Testis (tissue), 5 donors: ENCODE results near the gene CXCL6. TPM values are rescaled to one million over a fixed set of nuclear protein-coding genes. Genes with fewer than 3 reads are reported as not detected.

ENCODE experiments used
- DNase-seq: peaks from one replicate; pipeline ENCODE4 v3.0.0-alpha.2; 2019
- H3K27ac ChIP-seq, 2 donors: fragments of 200-600 bp; sonication (generic); one replicate each; pipeline ENCODE4 v1.5.1; 2019
- H3K27me3 ChIP-seq: fragments of 200-600 bp; sonication (generic); one replicate; pipeline ENCODE4 v1.5.1; 2019
- H3K36me3 ChIP-seq: fragments of 200-600 bp; sonication (generic); one replicate; pipeline ENCODE4 v1.5.1; 2017; ENCODE audit warnings: low read depth; ENCODE audit errors: missing control alignments
- H3K4me1 ChIP-seq: fragments of 200-600 bp; sonication (generic); one replicate; pipeline ENCODE4 v1.5.1; 2019
- H3K4me3 ChIP-seq, 2 donors: fragments of 200-600 bp; sonication (generic); one replicate each; pipeline ENCODE4 v1.5.1; 2017 to 2019
- H3K9me3 ChIP-seq: fragments of 200-600 bp; sonication (generic); one replicate; pipeline ENCODE4 v1.5.1; 2017
- POLR2A ChIP-seq: fragments of 450-650 bp; IDR thresholded peaks from one replicate; pipeline ENCODE4 v1.6.1; 2017; ENCODE audit warnings: antibody characterized with exemption, mild to moderate bottlenecking, moderate library complexity
- WGBS, 2 donors: methylation state at CpG; one replicate each; pipeline ENCODE4 v1.1.5; 2018; 5-methylcytosine and 5-hydroxymethylcytosine counted together
- intact Hi-C: fragments of 100-400 bp; cut with DNase I; formaldehyde crosslinking; loops from one replicate; pipeline ENCODE4 v1.15.1; 2023; ENCODE audit warnings: low total_unique reads
- long read RNA-seq, 2 donors: transcript quantifications; one replicate each; lab custom pipeline, GENCODE V29; 2026
- polyA plus RNA-seq: library from polyadenylated mRNA; stranded (reverse); fragments of 350-450 nt; fragmentation: Illumina TruSeq; extraction: RNeasy Lipid Tissue Mini Kit (QIAGEN cat#74804); gene quantifications from one replicate; pipeline ENCODE4 v1.2.3, GENCODE V29; 2014; ENCODE audit warnings: low read depth, low replicate concordance; ENCODE audit not compliant: insufficient read depth
- total RNA-seq, 2 donors: library from RNA; depleted of rRNA; stranded (reverse); fragments of >200 nt; gene quantifications; one replicate each; pipeline ENCODE4 v1.2.3, GENCODE V29; 2016
- TF ChIP-seq, protein P1 (sequence below), 3 experiments: fragments of 450-650 bp in 2 of 3; fragments of 200-600 bp in 1 of 3; sonication (generic) in 1 of 3; IDR thresholded peaks; one replicate each; pipeline ENCODE4 v1.5.1; 2016 to 2019; ENCODE audit warnings: antibody characterized with exemption in 3 of 3, mild to moderate bottlenecking in 2 of 3, moderate library complexity in 1 of 3

The CXCL6 gene
- total RNA-seq = 1 to 10 TPM; 1.2 to 1.7 TPM
- polyA plus RNA-seq = 0.54 TPM
- long read RNA-seq, donor 1 = 0 reads
- long read RNA-seq, donor 2 = 0 reads

DNA sequence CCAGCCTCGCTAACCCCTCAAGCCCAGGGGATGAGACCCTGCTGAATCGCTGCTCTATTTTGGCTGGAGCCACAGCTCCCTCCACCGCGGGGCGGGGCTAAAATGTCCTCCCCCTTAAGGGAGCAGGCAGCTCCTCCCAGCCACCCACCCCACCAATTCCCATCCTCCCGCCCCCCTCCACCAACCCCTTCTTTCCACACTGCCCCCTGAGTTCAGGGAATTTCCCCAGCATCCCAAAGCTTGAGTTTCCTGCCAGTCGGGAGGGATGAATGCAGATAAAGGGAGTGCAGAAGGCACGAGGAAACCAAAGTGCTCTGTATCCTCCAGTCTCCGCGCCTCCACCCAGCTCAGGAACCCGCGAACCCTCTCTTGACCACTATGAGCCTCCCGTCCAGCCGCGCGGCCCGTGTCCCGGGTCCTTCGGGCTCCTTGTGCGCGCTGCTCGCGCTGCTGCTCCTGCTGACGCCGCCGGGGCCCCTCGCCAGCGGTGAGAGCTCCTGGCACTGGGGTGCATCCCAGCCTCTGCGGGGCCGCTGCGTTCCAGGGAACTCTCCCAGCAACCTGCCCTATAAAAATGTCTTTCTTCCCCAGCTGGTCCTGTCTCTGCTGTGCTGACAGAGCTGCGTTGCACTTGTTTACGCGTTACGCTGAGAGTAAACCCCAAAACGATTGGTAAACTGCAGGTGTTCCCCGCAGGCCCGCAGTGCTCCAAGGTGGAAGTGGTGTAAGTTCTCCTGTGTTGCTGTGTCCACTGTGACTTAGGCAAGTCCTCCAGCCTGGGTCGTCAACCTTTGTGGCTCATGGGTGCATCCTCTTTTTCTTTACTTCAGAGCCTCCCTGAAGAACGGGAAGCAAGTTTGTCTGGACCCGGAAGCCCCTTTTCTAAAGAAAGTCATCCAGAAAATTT lies at the start of gene CXCL6:
TSS of gene CXCL6 (plus strand) at position 306 of the 907 bp plus-strand sequence. CDS start at position 379, 73 bp downstream.
- H3K27me3 ChIP-seq = no peaks in the 10 kb centered on the region
- WGBS, 2 donors = 7 to 8% methylated on average over 15 to 41 of the region's 41 CpGs
- no peaks in the 10 kb centered on the region for H3K36me3 ChIP-seq
- H3K27ac ChIP-seq = no peak within 1 kb of the TSS
- no peak for TF ChIP-seq POLR2A
- TF ChIP-seq, protein P1, sequence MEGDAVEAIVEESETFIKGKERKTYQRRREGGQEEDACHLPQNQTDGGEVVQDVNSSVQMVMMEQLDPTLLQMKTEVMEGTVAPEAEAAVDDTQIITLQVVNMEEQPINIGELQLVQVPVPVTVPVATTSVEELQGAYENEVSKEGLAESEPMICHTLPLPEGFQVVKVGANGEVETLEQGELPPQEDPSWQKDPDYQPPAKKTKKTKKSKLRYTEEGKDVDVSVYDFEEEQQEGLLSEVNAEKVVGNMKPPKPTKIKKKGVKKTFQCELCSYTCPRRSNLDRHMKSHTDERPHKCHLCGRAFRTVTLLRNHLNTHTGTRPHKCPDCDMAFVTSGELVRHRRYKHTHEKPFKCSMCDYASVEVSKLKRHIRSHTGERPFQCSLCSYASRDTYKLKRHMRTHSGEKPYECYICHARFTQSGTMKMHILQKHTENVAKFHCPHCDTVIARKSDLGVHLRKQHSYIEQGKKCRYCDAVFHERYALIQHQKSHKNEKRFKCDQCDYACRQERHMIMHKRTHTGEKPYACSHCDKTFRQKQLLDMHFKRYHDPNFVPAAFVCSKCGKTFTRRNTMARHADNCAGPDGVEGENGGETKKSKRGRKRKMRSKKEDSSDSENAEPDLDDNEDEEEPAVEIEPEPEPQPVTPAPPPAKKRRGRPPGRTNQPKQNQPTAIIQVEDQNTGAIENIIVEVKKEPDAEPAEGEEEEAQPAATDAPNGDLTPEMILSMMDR (IDR thresholded peaks at IDR 0.05) = no peak
- H3K9me3 ChIP-seq = no peaks in the 10 kb centered on the region
- intact Hi-C loops = no loop called here
- peak within 1 kb of the TSS; percentile 13 to 36 for H3K4me3 ChIP-seq
- peak; percentile 21 for DNase-seq
- no peaks in the 10 kb centered on the region for H3K4me1 ChIP-seq

DNA sequence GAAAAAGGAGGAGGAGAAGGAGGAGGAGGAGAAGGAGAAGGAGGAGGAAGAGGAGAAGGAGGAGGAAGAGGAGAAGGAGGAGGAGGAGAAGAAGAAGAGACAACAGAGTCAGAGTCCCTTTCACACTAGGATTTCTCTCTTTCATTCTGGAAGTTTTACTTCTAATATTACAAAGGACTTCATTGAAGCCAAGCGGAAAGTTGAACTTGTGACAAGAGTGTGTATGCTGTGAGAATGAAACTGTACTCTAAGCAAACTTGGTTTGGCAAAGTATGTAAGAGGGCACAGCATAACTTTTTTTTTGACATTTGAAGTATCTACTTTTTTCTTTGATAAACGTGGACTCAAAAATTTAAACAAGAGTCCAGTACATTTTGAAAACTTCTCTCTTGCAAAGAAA lies 48.1 kb upstream of the CXCL6 start:
- H3K4me1 ChIP-seq = no peaks in the 10 kb centered on the region
- no peaks in the 10 kb centered on the region for H3K9me3 ChIP-seq
- no peak for DNase-seq
- H3K27ac ChIP-seq = no peak overlapping the region
- H3K27me3 ChIP-seq = no peaks in the 10 kb centered on the region
- TF ChIP-seq, protein P1 (IDR thresholded peaks at IDR 0.05) = no peak
- no peak for TF ChIP-seq POLR2A
- intact Hi-C loops = no loop called here
- H3K4me3 ChIP-seq = no peak overlapping the region
- H3K36me3 ChIP-seq = no peaks in the 10 kb centered on the region
- 62 to 69% methylated on average over 2 of the region's 2 CpGs for WGBS, 2 donors

DNA sequence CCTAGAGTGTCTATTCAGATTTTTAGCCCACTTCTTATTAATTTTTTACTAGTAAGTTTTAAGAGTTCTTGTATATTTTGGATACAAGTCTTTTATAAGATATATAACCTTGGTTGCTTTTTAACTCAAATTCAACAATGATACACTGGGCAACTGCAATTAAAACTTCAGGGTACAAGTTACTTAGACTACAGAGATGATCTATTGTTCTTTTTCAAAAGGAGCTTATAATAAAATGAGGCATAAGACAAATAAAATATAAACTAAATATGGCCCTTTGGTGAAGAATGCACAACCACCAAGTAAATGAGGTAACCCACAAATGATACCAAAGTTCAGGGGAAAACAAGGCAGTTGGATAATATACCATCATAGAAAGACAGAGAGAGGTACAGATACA lies 37.6 kb upstream of the CXCL6 start:
- H3K4me3 ChIP-seq = no peak overlapping the region

DNA sequence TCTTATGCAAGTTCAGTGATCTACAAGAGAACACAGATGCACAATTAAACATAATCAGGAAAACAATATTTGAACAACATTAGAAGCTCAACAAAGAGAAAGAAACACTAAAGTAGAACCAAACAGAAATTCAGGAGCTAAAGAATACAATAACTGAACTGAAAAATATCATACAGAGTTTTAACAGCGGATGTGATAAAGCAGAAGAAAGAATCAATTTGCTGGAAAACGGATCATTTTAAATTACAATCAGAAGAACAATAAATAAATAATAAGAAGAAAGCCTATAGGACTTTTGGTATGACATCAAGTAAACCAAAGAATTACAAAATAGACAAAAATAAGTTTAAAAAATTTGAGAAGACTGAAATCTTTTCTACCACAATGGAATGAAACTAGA lies 36.3 kb upstream of the CXCL6 start:
- H3K4me3 ChIP-seq = no peak overlapping the region
- TF ChIP-seq, protein P1 (IDR thresholded peaks at IDR 0.05) = no peak
- no peak for TF ChIP-seq POLR2A
- no peak overlapping the region for H3K27ac ChIP-seq
- H3K4me1 ChIP-seq = no peaks in the 10 kb centered on the region
- H3K27me3 ChIP-seq = no peaks in the 10 kb centered on the region
- no peak for DNase-seq
- no peaks in the 10 kb centered on the region for H3K9me3 ChIP-seq
- 91 to 96% methylated on average over 2 of the region's 2 CpGs for WGBS, 2 donors
- intact Hi-C loops = no loop called here
- H3K36me3 ChIP-seq = no peaks in the 10 kb centered on the region

More for the DNA sequence above, 37.6 kb upstream of the CXCL6 start:
- Histone ChIP-seq H3K27ac (no peak overlapping the region), H3K27me3 (no peaks in the 10 kb centered on the region), H3K9me3 (no peaks in the 10 kb centered on the region), H3K4me1 (no peaks in the 10 kb centered on the region), H3K36me3 (no peaks in the 10 kb centered on the region)
- no peak for DNase-seq
- intact Hi-C loops = no loop called here
- TF ChIP-seq POLR2A = no peak
- TF ChIP-seq, protein P1 (IDR thresholded peaks at IDR 0.05) = no peak
